GM21367 (cell line): ENCODE measurements around the gene TRPC4AP.
"Not testable (repeated sequence)": the region's sequence is repeated elsewhere in the genome, so short reads cannot be mapped to it uniquely, and the experiment has no call there.

Experiments used
- ATAC-seq: cut with Tn5 transposase; IDR thresholded peaks from one replicate; pipeline ENCODE4 v1.9.1; 2021; ENCODE audit not compliant: unreplicated experiment

Gene TRPC4AP

GRCh38 chr20:35106827-35107380, 14.3 kb upstream of the TRPC4AP start:
- ATAC-seq: no peak

GRCh38 chr20:35104685-35105295, 12.2 kb upstream of the TRPC4AP start:
- no peak for ATAC-seq

- no peak for ATAC-seq
These were observed 9.0 kb upstream of the TRPC4AP start for GRCh38 chr20:35101620-35102019.

- no peak for ATAC-seq
These were observed 769 bp upstream of the TRPC4AP start for GRCh38 chr20:35093267-35093884.

- peak; percentile 8 for ATAC-seq
These were observed 637 bp downstream of the TRPC4AP start for GRCh38 chr20:35091816-35092523.

GRCh38 chr20:35088231-35089145, 4.1 kb downstream of the TRPC4AP start:
- no peak for ATAC-seq

- ATAC-seq: no peak
These were observed 4.8 kb downstream of the TRPC4AP start for GRCh38 chr20:35087791-35088190.

GRCh38 chr20:35087355-35087754, 5.3 kb downstream of the TRPC4AP start:
- ATAC-seq: no peak

- ATAC-seq: no peak
These were observed 7.0 kb downstream of the TRPC4AP start for GRCh38 chr20:35085477-35086225.

GRCh38 chr20:35084998-35085397, 7.6 kb downstream of the TRPC4AP start:
- ATAC-seq: no peak

GRCh38 chr20:35080348-35080642, 12.3 kb downstream of the TRPC4AP start:
- not testable (repeated sequence) for ATAC-seq

- no peak for ATAC-seq
These were observed 12.9 kb downstream of the TRPC4AP start for GRCh38 chr20:35079472-35080347.

GRCh38 chr20:35077872-35078271, 14.7 kb downstream of the TRPC4AP start:
- ATAC-seq: no peak

- ATAC-seq: no peak
These were observed 15.3 kb downstream of the TRPC4AP start for GRCh38 chr20:35077341-35077740.

- not testable (repeated sequence) for ATAC-seq
These were observed 21.0 kb downstream of the TRPC4AP start for GRCh38 chr20:35071436-35072153.

GRCh38 chr20:35066194-35066593, 26.4 kb downstream of the TRPC4AP start:
- ATAC-seq: no peak

- no peak for ATAC-seq
These were observed 27.4 kb downstream of the TRPC4AP start for GRCh38 chr20:35065181-35065580.

GRCh38 chr20:35063168-35063567, 29.4 kb downstream of the TRPC4AP start:
- ATAC-seq: no peak

GRCh38 chr20:35062478-35062877, 30.1 kb downstream of the TRPC4AP start:
- no peak for ATAC-seq
